Erythroblast (primary cell): ENCODE results near the gene CYP3A5.

Experiments used
- GATA1 ChIP-seq: IDR thresholded peaks from 2 replicates; pipeline ENCODE4 v1.6.1; 2011; ENCODE audit warnings: low read depth, mild to moderate bottlenecking, control low read depth, low read length, moderate library complexity
- POLR2A ChIP-seq: IDR thresholded peaks from 2 replicates; pipeline ENCODE4 v1.6.1; 2011; ENCODE audit warnings: mild to moderate bottlenecking, low read length

- TF ChIP-seq POLR2A (no peak), GATA1 (no peak)
Observed at GRCh38 chr7:99674995-99675742, 4.6 kb downstream of the CYP3A5 start.
